ENCODE data around the gene MS4A5. TPM values are rescaled to one million over a fixed set of nuclear protein-coding genes. Genes with fewer than 3 reads are reported as not detected.

Gene MS4A5, protein sequence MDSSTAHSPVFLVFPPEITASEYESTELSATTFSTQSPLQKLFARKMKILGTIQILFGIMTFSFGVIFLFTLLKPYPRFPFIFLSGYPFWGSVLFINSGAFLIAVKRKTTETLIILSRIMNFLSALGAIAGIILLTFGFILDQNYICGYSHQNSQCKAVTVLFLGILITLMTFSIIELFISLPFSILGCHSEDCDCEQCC
- total RNA-seq (not detected), polyA plus RNA-seq (not detected), total RNA-seq (0 reads per million in 6 experiments)

GRCh38 chr11:60429272-60429671 lies at the start of gene MS4A5:
Gene MS4A5 (plus strand): TSS chr11:60429572. CDS start chr11:60429675, 103 bp downstream.
- ATAC-seq (no peak), DNase-seq (no peak)
- Mint-ChIP-seq H3K27ac (no peak within 1 kb of the TSS), H3K4me1 (peaks cover 0 to 2% (median 0%) of the 10 kb centered on the region in 4 donors), H3K27me3 (peaks cover 10 to 42% (median 10%) of the 10 kb centered on the region in 5 donors), H3K4me3 (no peak within 1 kb of the TSS), H3K9me3 (no peaks in the 10 kb centered on the region), H3K36me3 (no peaks in the 10 kb centered on the region)
- POLR2A ChIA-PET = no interaction called here

- Mint-ChIP-seq H3K4me3 (peak overlapping the region in 1 of 10 donors; percentile 45), H3K4me1 (peaks cover 0 to 17% (median 0%) of the 10 kb centered on the region in 4 donors), H3K27me3 (peaks cover 0 to 8% (median 5%) of the 10 kb centered on the region in 5 donors), H3K36me3 (no peaks in the 10 kb centered on the region), H3K9me3 (no peaks in the 10 kb centered on the region), H3K27ac (peak overlapping the region in 1 of 10 donors; percentile 71)
- POLR2A ChIA-PET = no interaction called here
- DNase-seq = no peak
- peak in 1 of 2 donors; percentile 39 for ATAC-seq
These were observed 40.0 kb upstream of the MS4A5 start for GRCh38 chr11:60389279-60389910.

GRCh38 chr11:60390419-60390818 lies 39.0 kb upstream of the MS4A5 start:
- ATAC-seq = no peak
- DNase-seq = no peak
- POLR2A ChIA-PET = no interaction called here
- Mint-ChIP-seq H3K4me3 (no peak overlapping the region), H3K4me1 (peaks cover 0 to 21% (median 0%) of the 10 kb centered on the region in 4 donors), H3K27ac (no peak overlapping the region), H3K27me3 (peaks cover 0 to 8% (median 5%) of the 10 kb centered on the region in 5 donors), H3K9me3 (no peaks in the 10 kb centered on the region), H3K36me3 (no peaks in the 10 kb centered on the region)

- POLR2A ChIA-PET = no interaction called here
- no peak overlapping the region for H3K4me3 Mint-ChIP-seq
- H3K27me3 Mint-ChIP-seq = peaks cover 0 to 5% (median 2%) of the 10 kb centered on the region in 5 donors
- no peaks in the 10 kb centered on the region for H3K36me3 Mint-ChIP-seq
- H3K4me1 Mint-ChIP-seq = peaks cover 0 to 28% (median 0%) of the 10 kb centered on the region in 4 donors
- DNase-seq = no peak
- no peak overlapping the region for H3K27ac Mint-ChIP-seq
- ATAC-seq = no peak
- H3K9me3 Mint-ChIP-seq = no peaks in the 10 kb centered on the region
These were observed 37.0 kb upstream of the MS4A5 start for GRCh38 chr11:60392361-60392760.

- DNase-seq (no peak), ATAC-seq (no peak)
- Mint-ChIP-seq H3K27me3 (peaks cover 0 to 10% (median 2%) of the 10 kb centered on the region in 5 donors), H3K36me3 (no peaks in the 10 kb centered on the region), H3K27ac (no peak overlapping the region), H3K4me3 (no peak overlapping the region), H3K4me1 (peaks cover 0 to 28% (median 0%) of the 10 kb centered on the region in 4 donors), H3K9me3 (no peaks in the 10 kb centered on the region)
- POLR2A ChIA-PET = no interaction called here
These were observed 36.4 kb upstream of the MS4A5 start for GRCh38 chr11:60393016-60393415.

GRCh38 chr11:60394666-60395380 lies 34.5 kb upstream of the MS4A5 start:
- H3K4me3 Mint-ChIP-seq = no peak overlapping the region
- no peaks in the 10 kb centered on the region for H3K36me3 Mint-ChIP-seq
- ATAC-seq (no peak), DNase-seq (no peak)
- H3K4me1 Mint-ChIP-seq = peaks cover 0 to 18% (median 0%) of the 10 kb centered on the region in 4 donors
- H3K9me3 Mint-ChIP-seq = no peaks in the 10 kb centered on the region
- no peak overlapping the region for H3K27ac Mint-ChIP-seq
- POLR2A ChIA-PET = no interaction called here
- H3K27me3 Mint-ChIP-seq = peaks cover 0 to 10% (median 2%) of the 10 kb centered on the region in 5 donors

DNA sequence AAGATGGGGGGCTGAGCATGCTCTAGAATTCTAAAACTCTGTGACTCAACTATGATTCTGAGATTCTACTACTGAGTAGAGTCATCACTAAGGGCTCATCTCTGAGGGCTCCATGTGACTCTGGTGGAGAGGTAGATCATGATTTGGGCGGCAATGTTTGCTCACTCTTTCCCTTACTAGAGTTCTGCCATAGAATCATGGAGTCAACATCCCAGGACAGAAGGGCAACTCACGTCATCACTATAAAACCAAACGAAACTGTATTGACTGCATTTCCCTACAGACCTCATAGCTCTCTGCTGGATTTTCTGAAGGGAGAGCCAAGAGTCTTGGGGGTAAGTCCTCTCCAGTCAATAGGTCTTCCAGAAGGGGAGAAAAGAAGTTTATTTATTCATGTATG lies 33.0 kb upstream of the MS4A5 start, which contains the start of gene MS4A14:
Gene MS4A14, plus strand, starts transcription at position 78 of the 400 bp plus-strand sequence. Its CDS starts 120 bp downstream, at position 198.
- Mint-ChIP-seq H3K4me1 (peaks cover 0 to 15% (median 0%) of the 10 kb centered on the region in 4 donors), H3K27ac (peak within 1 kb of the TSS in 1 of 10 donors; percentile 46), H3K4me3 (peak within 1 kb of the TSS in 1 of 10 donors; percentile 22), H3K9me3 (peaks cover 0 to under 1% (median 0%) of the 10 kb centered on the region in 9 donors), H3K27me3 (peaks cover 0 to 10% (median 2%) of the 10 kb centered on the region in 5 donors), H3K36me3 (no peaks in the 10 kb centered on the region)
- no peak for DNase-seq
- POLR2A ChIA-PET = interaction anchor here (0.7 kb wide), 1 partner anchor 63 kb away, joined by 4 read pairs; no protein-coding TSS in a partner anchor
- ATAC-seq = no peak

DNA sequence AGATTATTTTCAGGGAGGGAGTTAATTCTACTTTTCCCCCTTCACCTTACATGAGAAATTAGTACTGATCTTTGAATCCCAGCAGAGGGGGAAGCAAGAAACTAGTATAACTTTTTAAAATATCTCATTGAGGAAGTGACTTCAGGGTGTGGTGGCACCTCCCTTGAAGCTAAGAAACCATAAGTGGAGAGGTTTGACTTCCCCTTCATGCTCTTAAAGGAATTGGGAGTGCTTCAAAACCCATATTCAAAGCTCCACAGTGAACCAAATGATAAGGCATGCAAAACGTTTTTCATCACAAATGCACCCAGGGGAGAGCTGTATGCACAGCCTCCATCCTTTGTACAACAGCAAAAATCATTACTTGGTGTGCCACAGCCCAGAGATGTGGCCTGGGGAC lies 32.6 kb upstream of the MS4A5 start:
- POLR2A ChIA-PET = interaction anchor here (0.7 kb wide), 1 partner anchor 62 kb away, joined by 4 read pairs; no protein-coding TSS in a partner anchor
- Mint-ChIP-seq H3K4me3 (peak overlapping the region in 1 of 10 donors; percentile 22), H3K27ac (peak overlapping the region in 1 of 10 donors; percentile 46), H3K36me3 (no peaks in the 10 kb centered on the region), H3K9me3 (peaks cover 0 to 5% (median 0%) of the 10 kb centered on the region in 9 donors), H3K27me3 (peaks cover 0 to 10% (median 2%) of the 10 kb centered on the region in 5 donors), H3K4me1 (peaks cover 0 to 15% (median 0%) of the 10 kb centered on the region in 4 donors)
- no peak for ATAC-seq
- no peak for DNase-seq

- H3K4me1 Mint-ChIP-seq = peaks cover 0 to 7% (median 0%) of the 10 kb centered on the region in 4 donors
- ATAC-seq (no peak), DNase-seq (no peak)
- no peak overlapping the region for H3K27ac Mint-ChIP-seq
- POLR2A ChIA-PET = no interaction called here
- peaks cover 6 to 22% (median 12%) of the 10 kb centered on the region in 5 donors for H3K27me3 Mint-ChIP-seq
- no peak overlapping the region for H3K4me3 Mint-ChIP-seq
- peaks cover 0 to 12% (median 0%) of the 10 kb centered on the region in 9 donors for H3K9me3 Mint-ChIP-seq
- H3K36me3 Mint-ChIP-seq = no peaks in the 10 kb centered on the region
These were observed 9.4 kb upstream of the MS4A5 start for GRCh38 chr11:60420015-60420414.

DNA sequence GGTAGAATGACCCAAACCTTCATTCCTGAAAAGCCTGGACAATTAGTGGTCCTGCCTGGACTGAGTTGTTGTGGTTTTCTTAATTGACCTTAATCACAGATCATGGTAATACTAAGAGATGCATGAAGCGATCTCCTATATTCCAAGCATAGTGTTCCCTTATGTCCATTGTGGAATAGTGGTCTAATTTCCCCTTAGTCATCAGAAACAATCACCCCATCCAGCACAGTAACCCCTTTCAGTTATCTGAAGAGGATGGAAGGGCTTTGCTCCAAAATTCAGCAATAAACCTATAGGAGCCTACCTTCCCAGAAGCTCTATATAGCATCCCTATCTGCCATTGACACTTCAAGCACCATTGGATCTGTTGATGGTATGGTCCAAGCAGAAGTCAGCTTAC lies 6.8 kb upstream of the MS4A5 start:
- DNase-seq (no peak), ATAC-seq (no peak)
- peaks cover 0 to 12% (median 0%) of the 10 kb centered on the region in 9 donors for H3K9me3 Mint-ChIP-seq
- H3K36me3 Mint-ChIP-seq = no peaks in the 10 kb centered on the region
- no peak overlapping the region for H3K4me3 Mint-ChIP-seq
- POLR2A ChIA-PET = no interaction called here
- H3K27ac Mint-ChIP-seq = no peak overlapping the region
- H3K27me3 Mint-ChIP-seq = peaks cover 1 to 18% (median 5%) of the 10 kb centered on the region in 5 donors
- peaks cover 0 to 4% (median 0%) of the 10 kb centered on the region in 4 donors for H3K4me1 Mint-ChIP-seq

DNA sequence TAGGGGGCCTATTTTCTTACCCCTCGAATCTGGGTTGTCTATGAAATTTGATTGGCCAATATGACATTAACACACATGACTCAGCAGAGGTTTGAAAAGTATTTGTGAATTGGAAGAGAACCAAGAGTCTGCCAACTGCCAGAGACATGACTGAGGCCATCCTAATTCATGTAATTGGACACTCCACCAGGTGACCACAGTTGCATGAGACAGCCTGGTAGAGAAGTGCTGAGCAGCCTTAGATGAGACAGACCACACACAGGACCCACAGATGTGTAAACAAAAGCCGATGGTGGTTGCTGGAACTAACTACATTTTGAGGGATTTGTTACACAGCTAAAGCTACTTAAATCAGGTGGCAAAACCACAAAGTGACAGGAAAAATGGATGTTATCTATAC lies 855 bp upstream of the MS4A5 start:
- H3K27me3 Mint-ChIP-seq = peaks cover 10 to 42% (median 10%) of the 10 kb centered on the region in 5 donors
- no peak overlapping the region for H3K27ac Mint-ChIP-seq
- ATAC-seq (no peak), DNase-seq (no peak)
- POLR2A ChIA-PET = no interaction called here
- H3K4me1 Mint-ChIP-seq = no peaks in the 10 kb centered on the region
- no peak overlapping the region for H3K4me3 Mint-ChIP-seq
- no peaks in the 10 kb centered on the region for H3K9me3 Mint-ChIP-seq
- H3K36me3 Mint-ChIP-seq = no peaks in the 10 kb centered on the region

DNA sequence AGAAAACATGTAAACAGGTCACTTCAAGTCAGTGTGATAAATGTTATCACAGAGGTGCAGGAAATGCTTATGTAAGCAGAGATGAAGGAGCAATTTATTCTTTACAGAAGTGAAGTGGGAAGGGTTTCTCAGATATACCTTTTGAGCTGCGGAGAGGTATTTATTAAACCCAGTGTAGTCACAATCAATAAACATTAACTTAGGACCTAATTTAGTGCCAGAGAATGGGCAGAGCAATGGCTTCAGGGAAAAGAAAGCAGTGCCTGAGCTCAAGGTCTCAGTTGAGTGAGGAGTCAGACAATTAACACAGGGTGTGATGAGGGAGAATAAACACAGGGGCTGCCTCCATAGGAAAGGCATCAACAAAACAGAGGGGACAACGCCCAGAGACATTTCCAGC lies 1.9 kb downstream of the MS4A5 start:
- ATAC-seq (no peak), DNase-seq (no peak)
- POLR2A ChIA-PET = no interaction called here
- H3K27me3 Mint-ChIP-seq = peaks cover 9 to 24% (median 10%) of the 10 kb centered on the region in 5 donors
- H3K9me3 Mint-ChIP-seq = no peaks in the 10 kb centered on the region
- no peaks in the 10 kb centered on the region for H3K36me3 Mint-ChIP-seq
- no peak overlapping the region for H3K27ac Mint-ChIP-seq
- H3K4me3 Mint-ChIP-seq = no peak overlapping the region
- peaks cover 0 to 2% (median 0%) of the 10 kb centered on the region in 4 donors for H3K4me1 Mint-ChIP-seq

Data from naive thymus-derived CD8-positive, alpha-beta T cell (primary cell).